SIG-M5 treated with dmso at 0.1 percent for 504 hours (cell line): ENCODE results near the gene ADAMTS6.
"Not testable (repeated sequence)": the region's sequence is repeated elsewhere in the genome, so short reads cannot be mapped to it uniquely, and the experiment has no call there.

Experiments
- DNase-seq: peaks from one replicate; lab custom pipeline; 2025; ENCODE audit not compliant: unreplicated experiment; lab: John Stamatoyannopoulos, UW

ADAMTS6 gene

DNA sequence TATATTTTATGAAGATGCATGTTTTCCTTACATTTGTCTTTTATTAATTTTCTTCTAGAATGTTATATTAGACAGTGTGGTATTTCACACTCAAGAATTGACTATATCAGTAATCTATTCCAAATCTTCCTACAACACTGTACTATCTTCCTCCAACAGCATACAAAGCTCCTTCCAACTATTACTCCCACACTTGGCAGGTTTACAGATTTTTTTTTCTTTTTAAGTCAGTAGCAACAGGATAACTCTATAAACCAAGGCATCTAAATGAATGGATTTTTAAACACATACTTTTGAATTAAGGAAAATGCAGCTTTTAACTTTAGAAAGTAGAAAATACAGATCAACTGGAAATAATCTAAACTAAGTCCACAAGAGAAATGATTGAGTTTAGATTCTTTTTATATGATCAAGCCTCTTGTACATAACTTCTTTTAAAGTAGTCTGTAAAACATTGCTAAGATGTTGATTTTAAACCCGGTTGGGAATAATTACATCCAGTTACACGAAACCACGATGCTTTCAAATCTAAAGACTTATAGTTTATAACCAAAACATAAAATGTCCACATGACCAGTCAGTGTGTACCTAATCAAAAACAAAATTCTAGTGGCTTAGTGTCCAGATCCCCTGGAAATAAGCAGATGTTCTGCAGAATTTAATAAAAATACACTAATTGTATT, 281.6 kb downstream of the ADAMTS6 start:
- DNase-seq, result no peak

- no peak for DNase-seq
Observed at GRCh38 chr5:65198456-65199120, 283.1 kb downstream of the ADAMTS6 start.

DNA sequence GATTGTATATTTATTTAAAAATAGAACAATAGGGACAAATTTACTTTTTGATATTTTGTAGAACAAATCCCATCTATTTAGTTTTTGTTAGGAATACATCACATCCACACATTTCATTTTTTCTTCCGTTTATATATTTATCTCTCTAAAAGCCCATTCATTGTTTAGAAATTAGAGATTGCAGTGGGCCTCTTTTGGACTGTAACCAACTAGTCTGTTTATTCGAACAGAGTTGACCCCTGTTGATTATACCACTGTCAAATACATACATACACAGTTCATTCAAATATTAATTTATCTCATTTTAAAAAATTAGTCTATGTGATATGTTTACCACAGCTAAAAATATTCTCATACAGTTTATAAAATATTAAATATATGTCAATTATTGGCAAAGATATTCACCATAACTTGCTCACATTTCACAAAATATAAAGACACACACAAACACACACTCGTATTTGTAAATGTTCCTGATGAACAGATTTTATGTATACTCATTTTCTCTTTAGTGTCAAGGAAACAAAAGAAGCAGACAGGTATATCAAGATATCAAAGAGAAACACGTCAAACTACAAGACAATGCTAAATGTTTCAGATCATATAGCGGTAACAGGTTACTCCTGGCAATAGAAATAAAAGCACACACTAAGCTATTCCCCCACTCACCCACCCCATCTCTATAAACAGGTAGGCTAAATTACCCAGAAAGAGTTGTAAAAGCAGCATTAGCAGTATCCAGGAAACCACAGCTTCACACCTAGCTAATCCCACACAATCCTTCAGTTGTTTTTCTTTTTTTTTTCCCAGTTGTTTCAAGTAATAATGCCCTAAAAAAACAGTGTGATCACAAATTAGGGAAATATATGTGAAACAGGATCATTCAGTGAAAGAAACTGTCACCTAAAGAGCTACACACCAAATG, 283.9 kb downstream of the ADAMTS6 start:
- no peak for DNase-seq

DNA sequence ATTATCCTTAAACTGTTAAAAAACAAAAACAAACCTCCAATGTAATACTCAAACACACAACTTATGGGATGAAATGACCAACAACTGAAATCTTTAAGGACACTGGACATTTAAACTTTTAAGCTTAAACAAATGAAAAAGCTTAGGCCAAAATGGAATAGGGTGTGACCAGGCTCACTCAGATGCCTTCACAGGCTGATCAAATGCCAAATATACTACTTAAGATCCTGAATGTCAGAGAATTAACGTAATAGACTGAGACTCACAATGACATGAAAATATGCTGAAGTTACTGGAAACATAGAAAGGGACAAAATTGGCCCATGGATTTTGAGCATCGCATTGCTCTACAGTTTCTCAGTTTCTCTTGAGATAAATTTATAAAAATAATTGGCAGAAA, 286.8 kb downstream of the ADAMTS6 start:
- no peak for DNase-seq

DNA sequence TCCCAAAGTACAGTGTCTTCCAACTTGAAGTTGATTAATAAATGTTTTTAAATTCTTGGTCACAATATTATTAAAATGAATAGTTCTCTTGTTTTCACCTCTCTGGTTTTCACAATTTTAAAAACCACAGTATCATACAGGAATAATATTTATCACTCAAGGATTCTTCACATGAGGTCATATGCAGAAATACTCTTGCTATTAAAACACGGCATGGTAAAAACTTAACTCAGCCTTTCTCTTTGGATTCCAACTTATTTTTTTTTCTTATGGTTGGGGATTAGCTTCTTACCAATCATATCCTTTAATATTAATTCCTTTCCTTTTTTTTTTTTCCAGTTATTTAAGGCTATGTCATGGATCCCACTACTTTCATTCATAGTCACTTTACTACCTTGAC, 289.4 kb downstream of the ADAMTS6 start:
- DNase-seq, result no peak

- DNase-seq, result no peak
Observed at GRCh38 chr5:65191554-65192135, 290.1 kb downstream of the ADAMTS6 start.

DNA sequence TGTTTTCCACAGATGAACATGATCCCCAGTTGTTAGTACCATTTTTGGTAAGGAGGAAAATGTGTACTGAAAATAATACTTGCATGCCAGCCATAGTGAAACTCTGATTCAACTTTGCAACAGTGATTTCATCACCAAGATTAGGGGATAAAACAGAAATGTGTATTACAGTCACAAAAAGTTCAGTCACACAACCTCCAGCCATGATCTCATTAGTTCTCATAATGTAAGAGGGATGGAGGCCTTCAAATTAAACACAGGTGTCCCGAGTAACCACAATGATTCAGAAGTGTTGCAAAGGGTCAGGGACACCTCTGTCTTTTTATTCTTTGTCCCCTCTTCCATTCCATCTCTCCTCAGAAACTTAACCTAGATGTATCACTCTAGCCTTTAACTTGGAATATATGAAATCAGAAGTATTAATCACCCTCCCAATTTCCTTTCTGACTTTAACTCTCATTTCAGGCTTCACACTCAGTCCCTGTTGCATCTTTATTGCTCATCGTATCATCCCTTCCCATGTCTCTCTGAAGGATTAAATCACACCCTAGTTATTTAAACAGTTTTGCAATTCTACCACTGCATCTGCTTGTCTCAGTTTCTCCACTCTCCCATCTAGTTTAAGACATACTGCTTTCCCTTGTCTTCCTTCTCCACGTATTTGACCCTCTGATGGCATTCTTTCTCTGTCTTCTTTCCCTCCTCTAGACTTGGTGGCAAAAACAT, 291.2 kb downstream of the ADAMTS6 start:
- no peak for DNase-seq

- DNase-seq, result no peak
Observed at GRCh38 chr5:65186646-65187227, 295.0 kb downstream of the ADAMTS6 start.

DNA sequence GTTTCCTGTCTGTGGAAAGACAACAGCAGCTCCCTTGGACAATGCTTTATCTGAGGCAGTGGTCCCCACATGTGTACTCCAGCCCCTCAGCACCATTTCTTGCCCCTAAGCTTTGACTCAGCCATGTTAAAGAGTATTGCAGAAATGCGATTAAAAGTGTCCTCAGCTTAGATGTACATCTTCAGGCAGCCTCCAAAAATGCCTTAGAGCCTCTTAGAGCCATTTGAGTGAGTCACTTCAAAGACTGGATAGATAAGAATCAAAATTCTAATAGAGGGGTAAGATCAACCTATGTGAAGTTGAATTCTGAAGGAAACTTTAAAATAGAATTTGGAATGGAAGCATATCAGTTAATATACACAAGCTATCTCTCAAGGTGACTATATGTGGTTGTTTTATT, 296.3 kb downstream of the ADAMTS6 start:
- no peak for DNase-seq

GRCh38 chr5:65184780-65185179, 296.9 kb downstream of the ADAMTS6 start:
- DNase-seq, result no peak

DNA sequence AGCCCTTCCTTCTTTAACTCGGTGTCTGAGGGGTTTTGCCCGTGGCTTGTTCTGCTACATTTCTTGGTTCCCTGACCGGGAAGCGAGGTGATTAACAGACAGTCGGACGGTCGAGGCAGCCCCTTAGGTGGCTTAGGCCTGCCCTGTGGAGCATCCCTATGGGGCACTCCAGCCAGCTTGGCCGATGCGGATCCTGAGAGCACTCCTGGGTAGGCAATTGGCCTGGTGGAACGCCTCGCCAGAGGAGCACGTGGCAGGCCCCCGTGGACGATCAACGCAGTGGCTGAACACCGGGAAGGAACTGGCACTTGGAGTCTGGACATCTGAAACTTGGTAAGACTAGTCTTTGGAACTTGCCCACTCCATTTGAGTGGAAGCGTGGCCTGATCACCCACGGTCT, 307.5 kb downstream of the ADAMTS6 start:
- DNase-seq, result not testable (repeated sequence)

DNA sequence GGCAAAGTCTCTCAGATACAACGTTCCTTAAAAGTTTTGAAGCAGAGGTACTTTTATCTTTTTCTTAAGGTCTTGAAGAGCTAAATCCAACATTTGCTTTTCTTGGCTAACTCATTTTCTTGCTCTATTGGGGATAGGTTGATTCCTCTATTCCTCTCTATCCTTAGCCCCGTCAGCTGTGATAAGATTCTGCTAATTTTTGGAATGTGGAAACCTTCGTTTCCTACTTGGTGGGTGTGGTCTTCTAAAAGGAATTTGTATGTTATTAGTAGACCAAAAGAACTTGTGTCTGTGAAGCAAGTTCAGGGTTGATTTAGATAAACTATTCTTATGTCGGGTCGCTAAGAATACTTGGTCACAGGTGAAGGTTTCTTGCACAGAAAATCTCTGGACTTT, 308.6 kb downstream of the ADAMTS6 start:
- DNase-seq, result no peak

DNA sequence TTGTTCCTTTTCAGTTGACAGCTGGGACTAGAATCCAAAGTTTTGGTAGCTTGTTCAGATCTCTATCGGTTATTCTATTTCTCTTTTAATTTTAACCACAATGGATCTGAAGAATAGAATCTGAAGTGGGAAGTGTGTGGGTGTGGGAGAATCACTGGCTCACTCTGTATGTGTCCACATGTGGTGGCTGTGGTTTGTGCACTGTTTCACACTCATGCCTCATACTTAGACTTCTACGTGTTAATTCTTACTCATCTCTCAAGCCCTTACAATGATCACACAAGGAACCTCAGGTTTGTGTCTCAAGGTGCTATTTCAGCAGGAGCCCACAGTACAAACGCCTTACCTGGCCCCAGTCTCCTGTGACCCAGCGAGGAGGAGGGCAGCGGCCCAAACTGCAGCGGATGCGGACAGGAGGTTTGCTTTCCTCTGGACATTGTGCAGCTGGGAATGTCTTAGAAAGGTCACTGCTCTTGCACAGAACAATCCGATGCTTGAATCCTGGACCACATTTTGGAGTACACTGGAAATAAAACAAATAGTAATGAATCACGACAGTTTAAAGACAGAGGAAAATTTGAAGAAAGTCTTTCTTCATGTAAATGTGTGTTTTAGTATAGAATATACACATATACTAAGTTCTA, 309.1 kb downstream of the ADAMTS6 start:
- no peak for DNase-seq

DNA sequence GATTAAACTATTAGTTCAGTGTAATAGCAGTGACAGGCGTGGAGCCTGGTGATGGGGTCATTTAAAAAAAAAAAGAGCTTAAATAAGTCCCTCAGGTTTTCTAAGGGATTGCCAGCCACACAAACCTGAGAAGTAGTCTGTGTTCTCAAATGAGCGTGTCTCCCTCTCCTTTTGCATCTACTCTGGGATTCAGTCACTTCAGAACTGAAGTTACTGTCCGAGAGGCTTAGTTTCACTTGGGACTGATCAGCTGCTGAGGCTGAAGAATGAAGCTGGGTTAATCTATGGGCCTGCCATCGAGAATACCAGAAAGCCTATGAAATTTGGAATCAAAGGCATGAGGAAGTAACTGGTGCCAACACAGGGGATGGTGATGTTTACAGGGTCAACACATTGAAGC, 310.1 kb downstream of the ADAMTS6 start:
- no peak for DNase-seq

DNA sequence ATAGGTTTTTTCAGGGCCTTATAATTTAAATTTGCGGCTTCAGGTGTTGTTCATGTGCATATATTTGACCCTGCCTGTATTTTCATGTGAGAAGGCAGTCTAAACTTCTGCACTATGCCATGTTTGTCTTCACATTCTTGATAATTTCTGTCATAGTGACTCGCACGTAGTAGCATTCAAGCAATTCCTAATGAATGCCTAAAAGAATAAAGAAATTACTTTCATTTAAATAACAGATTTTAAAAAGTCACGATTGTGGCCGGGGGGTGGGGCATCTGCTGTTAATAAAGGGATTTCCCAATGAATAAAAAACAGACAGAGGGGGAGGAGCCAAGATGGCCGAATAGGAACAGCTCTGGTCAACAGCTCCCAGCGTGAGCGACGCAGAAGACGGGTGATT, 318.0 kb downstream of the ADAMTS6 start:
- DNase-seq, result no peak

DNA sequence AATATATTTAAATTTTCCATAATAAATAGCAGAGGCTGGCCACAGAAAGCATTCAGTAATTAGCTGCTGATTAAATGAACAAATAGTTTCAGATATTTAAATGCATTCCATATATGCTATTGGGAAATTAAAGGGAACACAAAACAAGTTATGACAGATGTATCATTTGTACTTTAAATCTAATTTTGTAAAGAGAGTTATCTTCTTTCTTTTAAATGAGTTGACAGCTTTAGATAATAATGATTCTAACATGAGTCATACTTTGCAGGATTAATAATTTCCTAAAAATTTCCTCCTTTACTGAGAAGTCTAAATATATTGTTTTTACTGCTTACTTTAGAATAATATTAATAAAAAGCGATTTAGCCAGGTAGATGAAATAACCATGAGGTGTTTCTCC, 320.1 kb downstream of the ADAMTS6 start:
- DNase-seq, result no peak

DNA sequence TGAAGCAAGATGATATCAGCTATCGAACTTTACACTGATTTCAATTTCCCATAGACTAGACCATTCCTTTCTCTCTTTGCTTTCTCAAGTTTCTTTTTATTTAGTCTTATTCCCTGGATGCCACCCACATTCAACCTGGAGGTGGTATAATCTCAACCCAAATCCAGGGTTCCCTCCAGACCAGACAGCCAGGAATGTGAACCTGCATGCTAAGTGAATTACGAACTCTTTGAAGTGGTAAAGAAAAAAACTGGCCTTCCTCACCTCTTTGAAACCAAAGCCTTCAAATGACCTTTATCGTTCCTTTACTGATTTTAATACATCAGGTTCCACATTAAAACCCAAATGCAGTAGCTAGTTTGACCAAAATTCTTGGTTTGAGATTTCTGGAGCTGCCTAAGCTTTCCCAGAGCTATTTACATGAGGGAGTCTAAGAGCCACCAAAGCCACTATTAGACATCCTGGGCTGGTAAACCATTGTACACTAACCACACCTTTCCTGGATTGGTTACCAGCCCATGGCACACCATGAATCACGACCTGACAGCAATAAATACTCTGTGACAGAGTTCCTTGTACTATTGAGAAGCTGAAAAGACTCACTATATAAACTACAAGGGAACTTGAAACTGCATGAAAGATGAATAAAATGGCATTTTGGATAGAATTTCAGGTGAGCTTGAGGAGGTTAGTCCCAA, 323.7 kb downstream of the ADAMTS6 start:
- no peak for DNase-seq

DNA sequence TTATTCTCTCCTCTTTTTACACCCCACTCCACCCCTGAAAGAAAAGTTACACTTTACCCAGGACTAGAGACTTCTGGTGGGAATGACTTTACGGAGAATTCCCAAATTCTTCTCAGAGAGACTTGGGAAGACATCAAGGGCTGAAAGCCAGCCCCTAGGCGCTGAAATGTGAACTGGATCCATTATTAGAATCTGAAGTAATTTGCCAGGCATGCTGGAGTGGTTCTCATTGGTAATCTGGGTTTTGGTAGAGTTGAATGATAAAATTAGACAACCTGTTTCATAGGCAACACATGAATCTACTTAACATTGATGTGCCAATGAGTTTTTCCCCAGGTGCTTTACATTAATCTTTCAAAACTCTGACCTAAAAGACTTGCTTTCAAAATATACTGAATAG, 324.8 kb downstream of the ADAMTS6 start:
- DNase-seq, result no peak

DNA sequence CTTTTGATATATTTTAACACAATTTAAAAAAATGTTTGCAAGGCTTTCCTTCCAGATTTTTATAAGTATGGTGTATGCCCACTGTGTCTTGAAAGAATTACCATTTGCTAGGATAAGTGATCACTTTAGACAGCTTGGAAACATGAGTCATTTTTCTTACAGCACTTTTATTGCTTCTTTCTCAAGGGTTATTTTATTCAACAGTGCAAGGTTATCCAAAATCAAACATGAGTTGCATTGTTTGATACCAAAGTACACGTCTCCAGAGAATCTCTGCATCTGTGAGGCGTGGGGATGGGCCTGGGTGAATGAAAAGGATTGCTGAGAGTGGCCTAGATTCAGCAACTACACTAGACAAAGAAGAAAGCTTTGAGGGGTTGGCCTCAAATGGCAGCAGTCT, 329.6 kb downstream of the ADAMTS6 start:
- no peak for DNase-seq
